Astrocyte (in vitro differentiated cells and primary cell): ENCODE results near the gene BMP6. TPM values are rescaled to one million over a fixed set of nuclear protein-coding genes. Genes with fewer than 3 reads are reported as not detected.
A peak's percentile ranks its signal among the peaks of the same experiment; 100 is the strongest.

Experiments
- DNase-seq: peaks from one replicate; pipeline ENCODE4 v3.0.0-alpha.2; 2010; ENCODE audit warnings: low read depth
- FAIRE-seq: peaks from 2 replicates; lab custom pipeline; 2011; peaks lifted over from hg19 to GRCh38; lab: Jason Lieb, UNC
- H2AFZ ChIP-seq: 2 replicates; pipeline ENCODE4 v1.6.0; 2012; ENCODE audit warnings: low read depth, low read length, inconsistent platforms
- H3K27ac ChIP-seq: 2 replicates; pipeline ENCODE4 v1.5.1; 2011; ENCODE audit warnings: low read depth, low read length, inconsistent platforms
- H3K27me3 ChIP-seq: 2 replicates; pipeline ENCODE4 v1.6.0; 2011; ENCODE audit warnings: low read length, inconsistent platforms; ENCODE audit not compliant: insufficient read depth
- H3K36me3 ChIP-seq: 2 replicates; pipeline ENCODE4 v1.5.1; 2011; ENCODE audit warnings: low read length, inconsistent platforms; ENCODE audit not compliant: insufficient read depth
- H3K4me1 ChIP-seq: 2 replicates; pipeline ENCODE4 v1.5.1; 2011; ENCODE audit warnings: low read length, inconsistent platforms; ENCODE audit not compliant: insufficient read depth
- H3K4me2 ChIP-seq: 2 replicates; pipeline ENCODE4 v1.6.0; 2012; ENCODE audit warnings: low read length, inconsistent platforms
- H3K4me3 ChIP-seq: 2 replicates; pipeline ENCODE4 v1.5.1; 2011; ENCODE audit warnings: low read depth, mild to moderate bottlenecking, low read length, inconsistent platforms; ENCODE audit not compliant: insufficient read depth
- H3K79me2 ChIP-seq: 2 replicates; pipeline ENCODE4 v1.6.0; 2012; ENCODE audit warnings: mild to moderate bottlenecking, low read length, inconsistent platforms; ENCODE audit not compliant: insufficient read depth
- H3K9ac ChIP-seq: 2 replicates; pipeline ENCODE4 v1.6.0; 2012; ENCODE audit warnings: mild to moderate bottlenecking, low read length, inconsistent platforms
- H3K9me3 ChIP-seq: 2 replicates; pipeline ENCODE4 v1.5.1; 2012; ENCODE audit warnings: low read depth, mild to moderate bottlenecking, low read length, inconsistent platforms; ENCODE audit not compliant: insufficient read depth
- H4K20me1 ChIP-seq: 2 replicates; pipeline ENCODE4 v1.6.0; 2012; ENCODE audit warnings: low read length, inconsistent platforms; ENCODE audit not compliant: insufficient read depth
- H3K27ac Mint-ChIP-seq: one replicate; pipeline ENCODE4 v1.8.0; 2021; ENCODE audit warnings: mild to moderate bottlenecking, mixed read lengths; ENCODE audit not compliant: unreplicated experiment
- H3K27me3 Mint-ChIP-seq: one replicate; pipeline ENCODE4 v1.8.0; 2021; ENCODE audit warnings: low read depth, mixed read lengths; ENCODE audit not compliant: unreplicated experiment
- H3K36me3 Mint-ChIP-seq: one replicate; pipeline ENCODE4 v1.8.0; 2021; ENCODE audit warnings: low read depth, mixed read lengths; ENCODE audit not compliant: unreplicated experiment
- H3K4me1 Mint-ChIP-seq: one replicate; pipeline ENCODE4 v1.8.0; 2021; ENCODE audit warnings: low read depth, mixed read lengths; ENCODE audit not compliant: unreplicated experiment
- H3K4me3 Mint-ChIP-seq: one replicate; pipeline ENCODE4 v1.8.0; 2021; ENCODE audit warnings: mild to moderate bottlenecking, moderate library complexity, mixed read lengths; ENCODE audit not compliant: unreplicated experiment
- H3K9me3 Mint-ChIP-seq: one replicate; pipeline ENCODE4 v1.8.0; 2021; ENCODE audit warnings: mild to moderate bottlenecking, mixed read lengths; ENCODE audit not compliant: unreplicated experiment
- EZH2 ChIP-seq: IDR thresholded peaks from 2 replicates; pipeline ENCODE4 v1.6.1; 2012; ENCODE audit warnings: mild to moderate bottlenecking, low read length, inconsistent platforms; ENCODE audit not compliant: insufficient read depth
- total RNA-seq: library from RNA; stranded (reverse); gene quantifications from 2 replicates; pipeline ENCODE4 v1.2.1, GENCODE V29; 2021
- TF ChIP-seq, protein P1 (sequence below): IDR thresholded peaks from 2 replicates; pipeline ENCODE4 v1.5.1; 2011; ENCODE audit warnings: low read depth, mild to moderate bottlenecking, inconsistent platforms, low read length, moderate library complexity; ENCODE audit not compliant: insufficient read depth

The BMP6 gene
- total RNA-seq, 1 donor from 2014 or later, result 2.8 TPM

DNA sequence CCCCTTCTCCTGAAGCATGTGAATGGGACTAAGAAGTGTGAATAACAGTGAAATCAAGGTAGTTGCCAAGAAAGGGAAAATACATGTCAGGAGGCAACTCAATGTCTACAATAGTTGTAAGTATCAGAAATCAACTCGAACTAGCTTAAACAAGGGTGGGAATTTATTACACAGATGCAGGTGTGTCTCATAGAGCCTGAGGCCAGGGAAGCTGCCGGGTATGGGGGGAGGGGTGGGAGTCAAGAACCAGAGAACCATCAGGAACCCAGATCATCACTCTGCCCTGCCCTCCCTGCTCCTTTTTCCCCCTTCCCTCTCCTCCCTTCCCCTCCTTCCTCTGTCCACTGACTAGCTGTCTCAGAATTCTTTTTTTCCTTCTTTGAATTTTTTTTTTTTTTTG, 34.9 kb upstream of the BMP6 start:
- H3K9me3 ChIP-seq, result no peaks in the 10 kb centered on the region
- Mint-ChIP-seq H3K9me3 (peaks cover 1% of the 10 kb centered on the region), H3K27ac (no peak overlapping the region), H3K4me3 (no peak overlapping the region), H3K27me3 (no peaks in the 10 kb centered on the region), H3K36me3 (no peaks in the 10 kb centered on the region), H3K4me1 (peaks cover 12% of the 10 kb centered on the region)
- no peak overlapping the region for H3K4me2 ChIP-seq
- no peaks in the 10 kb centered on the region for H3K36me3 ChIP-seq
- DNase-seq (no peak), FAIRE-seq (no peak)
- no peak for TF ChIP-seq EZH2
- TF ChIP-seq, protein P1, sequence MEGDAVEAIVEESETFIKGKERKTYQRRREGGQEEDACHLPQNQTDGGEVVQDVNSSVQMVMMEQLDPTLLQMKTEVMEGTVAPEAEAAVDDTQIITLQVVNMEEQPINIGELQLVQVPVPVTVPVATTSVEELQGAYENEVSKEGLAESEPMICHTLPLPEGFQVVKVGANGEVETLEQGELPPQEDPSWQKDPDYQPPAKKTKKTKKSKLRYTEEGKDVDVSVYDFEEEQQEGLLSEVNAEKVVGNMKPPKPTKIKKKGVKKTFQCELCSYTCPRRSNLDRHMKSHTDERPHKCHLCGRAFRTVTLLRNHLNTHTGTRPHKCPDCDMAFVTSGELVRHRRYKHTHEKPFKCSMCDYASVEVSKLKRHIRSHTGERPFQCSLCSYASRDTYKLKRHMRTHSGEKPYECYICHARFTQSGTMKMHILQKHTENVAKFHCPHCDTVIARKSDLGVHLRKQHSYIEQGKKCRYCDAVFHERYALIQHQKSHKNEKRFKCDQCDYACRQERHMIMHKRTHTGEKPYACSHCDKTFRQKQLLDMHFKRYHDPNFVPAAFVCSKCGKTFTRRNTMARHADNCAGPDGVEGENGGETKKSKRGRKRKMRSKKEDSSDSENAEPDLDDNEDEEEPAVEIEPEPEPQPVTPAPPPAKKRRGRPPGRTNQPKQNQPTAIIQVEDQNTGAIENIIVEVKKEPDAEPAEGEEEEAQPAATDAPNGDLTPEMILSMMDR, result no peak
- H3K27me3 ChIP-seq, result no peaks in the 10 kb centered on the region
- no peaks in the 10 kb centered on the region for H4K20me1 ChIP-seq
- H3K4me1 ChIP-seq, result peaks cover 10% of the 10 kb centered on the region
- no peak overlapping the region for H2AFZ ChIP-seq
- H3K9ac ChIP-seq, result no peak overlapping the region
- H3K27ac ChIP-seq, result no peak overlapping the region
- H3K79me2 ChIP-seq, result no peaks in the 10 kb centered on the region
- H3K4me3 ChIP-seq, result no peak overlapping the region

- peak overlapping the region; percentile 50 for H3K4me3 Mint-ChIP-seq
- H3K36me3 Mint-ChIP-seq, result peaks cover 2% of the 10 kb centered on the region
- Histone ChIP-seq H3K9ac (peak overlapping the region; percentile 36), H2AFZ (peak overlapping the region; percentile 75), H3K36me3 (no peaks in the 10 kb centered on the region), H3K9me3 (no peaks in the 10 kb centered on the region), H3K4me1 (peaks cover 10% of the 10 kb centered on the region), H3K79me2 (no peaks in the 10 kb centered on the region), H3K4me2 (peak overlapping the region; percentile 82), H3K27ac (peak overlapping the region; percentile 43), H3K27me3 (no peaks in the 10 kb centered on the region), H4K20me1 (no peaks in the 10 kb centered on the region), H3K4me3 (peak overlapping the region; percentile 48)
- peak overlapping the region; percentile 81 for H3K27ac Mint-ChIP-seq
- H3K27me3 Mint-ChIP-seq, result no peaks in the 10 kb centered on the region
- peaks cover 1% of the 10 kb centered on the region for H3K9me3 Mint-ChIP-seq
- DNase-seq (peak; percentile 60), FAIRE-seq (no peak)
- H3K4me1 Mint-ChIP-seq, result peaks cover 12% of the 10 kb centered on the region
- no peak for TF ChIP-seq EZH2
- TF ChIP-seq, protein P1, result no peak
These were observed 34.0 kb upstream of the BMP6 start for GRCh38 chr6:7691675-7692452.

DNA sequence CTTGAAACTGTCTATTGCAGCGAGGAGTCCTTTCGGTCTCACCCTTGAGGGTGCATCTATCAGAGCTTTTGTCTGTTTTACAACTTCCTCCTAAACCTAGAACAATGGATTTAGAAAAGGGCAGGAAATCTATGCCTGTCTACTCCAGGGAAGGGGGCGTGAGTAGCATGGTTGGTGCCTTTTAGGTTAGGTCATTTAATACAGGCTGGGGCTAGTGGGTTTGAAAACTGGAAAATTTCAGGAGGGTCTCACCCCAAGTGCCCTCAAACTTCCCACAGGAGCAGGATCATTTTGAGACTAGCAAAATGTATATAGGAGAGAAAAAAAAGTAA, 33.5 kb upstream of the BMP6 start:
- Mint-ChIP-seq H3K4me3 (peak overlapping the region; percentile 50), H3K27ac (peak overlapping the region; percentile 81), H3K36me3 (peaks cover 2% of the 10 kb centered on the region), H3K4me1 (peaks cover 14% of the 10 kb centered on the region), H3K9me3 (peaks cover 1% of the 10 kb centered on the region), H3K27me3 (no peaks in the 10 kb centered on the region)
- H3K4me2 ChIP-seq, result peak overlapping the region; percentile 82
- no peaks in the 10 kb centered on the region for H3K9me3 ChIP-seq
- no peaks in the 10 kb centered on the region for H4K20me1 ChIP-seq
- peak overlapping the region; percentile 36 for H3K9ac ChIP-seq
- H3K27ac ChIP-seq, result no peak overlapping the region
- no peaks in the 10 kb centered on the region for H3K36me3 ChIP-seq
- H3K4me1 ChIP-seq, result peaks cover 10% of the 10 kb centered on the region
- peak overlapping the region; percentile 48 for H3K4me3 ChIP-seq
- no peak for DNase-seq
- no peak for FAIRE-seq
- no peak for TF ChIP-seq EZH2
- TF ChIP-seq, protein P1, result no peak
- H2AFZ ChIP-seq, result peak overlapping the region; percentile 75
- H3K79me2 ChIP-seq, result no peaks in the 10 kb centered on the region
- H3K27me3 ChIP-seq, result no peaks in the 10 kb centered on the region
